ENCODE measurements around the gene PRTN3.
"Not testable (repeated sequence)": the region's sequence is repeated elsewhere in the genome, so short reads cannot be mapped to it uniquely, and the experiment has no call there.

Gene PRTN3

GRCh38 chr19:827314-827709 lies 13.5 kb upstream of the PRTN3 start:
- in situ Hi-C loops (cut with MboI; ENCODE audit: low sequenced_read_pairs, unreplicated experiment) = no loop called here
- TF ChIP-seq, protein P1, sequence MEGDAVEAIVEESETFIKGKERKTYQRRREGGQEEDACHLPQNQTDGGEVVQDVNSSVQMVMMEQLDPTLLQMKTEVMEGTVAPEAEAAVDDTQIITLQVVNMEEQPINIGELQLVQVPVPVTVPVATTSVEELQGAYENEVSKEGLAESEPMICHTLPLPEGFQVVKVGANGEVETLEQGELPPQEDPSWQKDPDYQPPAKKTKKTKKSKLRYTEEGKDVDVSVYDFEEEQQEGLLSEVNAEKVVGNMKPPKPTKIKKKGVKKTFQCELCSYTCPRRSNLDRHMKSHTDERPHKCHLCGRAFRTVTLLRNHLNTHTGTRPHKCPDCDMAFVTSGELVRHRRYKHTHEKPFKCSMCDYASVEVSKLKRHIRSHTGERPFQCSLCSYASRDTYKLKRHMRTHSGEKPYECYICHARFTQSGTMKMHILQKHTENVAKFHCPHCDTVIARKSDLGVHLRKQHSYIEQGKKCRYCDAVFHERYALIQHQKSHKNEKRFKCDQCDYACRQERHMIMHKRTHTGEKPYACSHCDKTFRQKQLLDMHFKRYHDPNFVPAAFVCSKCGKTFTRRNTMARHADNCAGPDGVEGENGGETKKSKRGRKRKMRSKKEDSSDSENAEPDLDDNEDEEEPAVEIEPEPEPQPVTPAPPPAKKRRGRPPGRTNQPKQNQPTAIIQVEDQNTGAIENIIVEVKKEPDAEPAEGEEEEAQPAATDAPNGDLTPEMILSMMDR (IDR thresholded peaks at IDR 0.05; ENCODE audit: borderline replicate concordance, control extremely low read depth, extremely low read depth, insufficient read depth, missing control alignments) = no peak
- DNase-seq (ENCODE audit: low spot score) = no peak

DNA sequence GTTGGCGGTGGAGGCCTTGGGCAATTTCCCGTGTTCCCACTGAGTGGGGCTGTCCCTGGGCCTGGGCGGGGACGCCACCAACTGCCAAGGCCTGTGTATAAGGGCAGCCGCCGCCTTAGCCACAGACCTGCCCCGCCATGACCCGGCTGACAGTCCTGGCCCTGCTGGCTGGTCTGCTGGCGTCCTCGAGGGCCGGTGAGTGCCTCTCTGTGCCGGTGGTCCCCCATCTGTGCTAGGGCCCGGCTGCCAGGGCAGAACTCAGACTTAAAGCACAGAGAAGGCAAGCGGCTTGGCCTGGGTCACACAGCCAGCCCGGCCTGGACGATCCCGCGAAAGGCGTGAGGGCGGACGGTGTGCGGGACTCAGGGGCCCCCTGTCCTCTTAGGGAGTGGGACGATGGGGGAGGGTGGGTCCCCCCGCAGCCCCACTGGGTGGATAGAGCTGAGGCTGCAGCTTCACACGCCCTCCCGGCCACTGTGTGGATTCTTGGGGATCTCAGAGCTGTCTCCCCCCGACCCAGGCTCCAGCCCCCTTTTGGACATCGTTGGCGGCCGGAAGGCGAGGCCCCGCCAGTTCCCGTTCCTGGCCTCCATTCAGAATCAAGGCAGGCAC lies 13.0 kb upstream of the PRTN3 start, which contains the start of gene AZU1:
TSS of gene AZU1 (plus strand) at position 128 of the 612 bp plus-strand sequence. CDS start at position 138, 10 bp downstream.
- TF ChIP-seq, protein P1 (IDR thresholded peaks at IDR 0.05; ENCODE audit: borderline replicate concordance, control extremely low read depth, extremely low read depth, insufficient read depth, missing control alignments) = no peak
- in situ Hi-C loops (cut with MboI; ENCODE audit: low sequenced_read_pairs, unreplicated experiment) = no loop called here
- DNase-seq (ENCODE audit: low spot score) = no peak

DNA sequence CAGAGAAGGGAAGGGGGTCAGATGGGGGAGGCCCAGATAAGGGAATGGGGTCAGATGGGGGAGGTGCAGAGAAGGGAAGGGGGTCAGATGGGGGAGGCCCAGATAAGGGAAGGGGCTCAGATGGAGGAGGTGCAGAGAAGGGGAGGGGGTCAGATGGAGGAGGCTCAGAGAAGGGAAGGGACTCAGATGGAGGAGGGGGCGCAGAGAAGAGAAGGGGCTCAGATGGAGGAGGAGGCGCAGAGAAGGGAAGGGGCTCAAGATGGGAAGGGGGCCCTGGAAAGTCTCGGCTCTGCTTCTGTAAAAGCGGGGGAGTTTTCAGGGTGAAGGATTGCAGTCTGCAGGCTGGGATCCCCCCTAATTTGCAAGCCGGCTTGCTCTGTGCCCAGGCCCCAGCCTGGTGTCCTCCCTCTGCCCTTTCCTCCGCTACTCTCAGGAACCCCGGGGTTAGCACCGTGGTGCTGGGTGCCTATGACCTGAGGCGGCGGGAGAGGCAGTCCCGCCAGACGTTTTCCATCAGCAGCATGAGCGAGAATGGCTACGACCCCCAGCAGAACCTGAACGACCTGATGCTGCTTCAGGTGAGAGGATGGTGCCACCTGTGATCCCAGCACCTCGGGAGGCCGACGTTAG lies 11.6 kb upstream of the PRTN3 start:
- in situ Hi-C loops (cut with MboI; ENCODE audit: low sequenced_read_pairs, unreplicated experiment) = no loop called here
- DNase-seq (ENCODE audit: low spot score) = no peak
- TF ChIP-seq, protein P1 (IDR thresholded peaks at IDR 0.05; ENCODE audit: borderline replicate concordance, control extremely low read depth, extremely low read depth, insufficient read depth, missing control alignments) = no peak

GRCh38 chr19:831407-832369 lies 9.1 kb upstream of the PRTN3 start:
- no peak for DNase-seq (ENCODE audit: low spot score)
- TF ChIP-seq, protein P1 (IDR thresholded peaks at IDR 0.05; ENCODE audit: borderline replicate concordance, control extremely low read depth, extremely low read depth, insufficient read depth, missing control alignments) = no peak
- in situ Hi-C loops (cut with MboI; ENCODE audit: low sequenced_read_pairs, unreplicated experiment) = no loop called here

DNA sequence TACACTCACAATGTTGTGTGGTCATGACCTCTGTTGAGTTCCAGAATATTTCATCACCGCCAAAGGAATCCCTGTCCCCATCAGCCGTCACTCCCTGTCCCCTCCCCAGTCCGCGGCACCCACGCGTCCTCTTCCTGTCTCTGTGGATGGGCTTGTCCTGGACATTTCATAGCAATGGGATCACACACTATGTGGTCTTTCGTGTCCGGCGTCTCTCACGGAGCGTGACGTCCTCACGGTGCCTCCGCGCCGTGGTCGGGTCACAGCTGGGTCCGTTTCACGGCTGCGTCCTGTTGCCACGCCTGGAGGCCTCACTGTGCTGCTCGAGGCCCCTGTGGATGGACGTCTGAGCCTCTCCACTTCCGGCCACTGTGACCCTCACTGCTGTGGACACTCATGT lies 6.6 kb upstream of the PRTN3 start:
- TF ChIP-seq, protein P1 (IDR thresholded peaks at IDR 0.05; ENCODE audit: borderline replicate concordance, control extremely low read depth, extremely low read depth, insufficient read depth, missing control alignments) = no peak
- in situ Hi-C loops (cut with MboI; ENCODE audit: low sequenced_read_pairs, unreplicated experiment) = no loop called here
- no peak for DNase-seq (ENCODE audit: low spot score)

GRCh38 chr19:835210-835810 lies 5.5 kb upstream of the PRTN3 start:
- TF ChIP-seq, protein P1 (IDR thresholded peaks at IDR 0.05; ENCODE audit: borderline replicate concordance, control extremely low read depth, extremely low read depth, insufficient read depth, missing control alignments) = no peak
- in situ Hi-C loops (cut with MboI; ENCODE audit: low sequenced_read_pairs, unreplicated experiment) = no loop called here
- no peak for DNase-seq (ENCODE audit: low spot score)

DNA sequence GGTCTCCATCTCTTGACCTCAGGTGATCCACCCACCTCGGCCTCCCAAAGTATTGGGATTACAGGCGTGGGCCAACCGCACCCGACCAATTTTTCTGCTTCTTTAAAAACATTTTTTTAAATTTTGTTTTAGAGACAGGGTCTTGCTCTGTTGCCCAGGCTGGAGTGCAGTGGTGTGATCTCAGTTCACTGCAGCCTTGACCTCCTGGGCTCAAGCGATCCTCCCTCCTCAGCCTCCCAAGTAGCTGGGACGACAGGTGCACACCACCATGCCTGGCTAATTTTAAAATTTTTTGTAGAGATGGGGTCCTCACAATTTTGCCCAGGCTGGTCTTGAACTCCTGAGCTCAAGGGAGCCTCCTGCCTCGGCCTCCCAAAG lies 2.0 kb downstream of the PRTN3 start:
- DNase-seq (ENCODE audit: low spot score); in situ Hi-C loops (cut with MboI; ENCODE audit: low sequenced_read_pairs, unreplicated experiment): not testable (repeated sequence)

Data from GM13976 (cell line).